A549 (cell line): ENCODE data around the gene ERBB3. TPM values are rescaled to one million over a fixed set of nuclear protein-coding genes. Genes with fewer than 3 reads are reported as not detected.

Source experiments
- ATAC-seq, 2 experiments: fragments of 200-7000 bp in 1 of 2; fragments of >200 bp in 1 of 2; cut with Nextera tagmentation in 1 of 2; cut with Tn5 transposase in 1 of 2; 3 replicates each; pipeline versions ENCODE4 v1.8.0 to v1.9.1; 2018 to 2020; ENCODE audit warnings: mild to moderate bottlenecking in 1 of 2, moderate library complexity in 1 of 2
- CTCF ChIA-PET: fragments of 300-600 bp; sonication (Branson Sonifier 250); formaldehyde crosslinking; extraction: SDS; loops from one replicate; lab custom pipeline; 2021; ENCODE audit warnings: antibody characterized with exemption, inconsistent platforms; lab: Yijun Ruan, JAX
- POLR2A ChIA-PET: fragments of 350-600 bp; formaldehyde crosslinking; extraction: SDS; loops from one replicate; lab custom pipeline; 2021; ENCODE audit warnings: antibody characterized with exemption, inconsistent platforms; lab: Yijun Ruan, JAX
- DNase-seq, 2 experiments: peaks; one replicate each; pipeline versions ENCODE4 v3.0.0 to v3.0.0-alpha.2; 2011 to 2016; ENCODE audit warnings: low read depth in 1 of 2, low spot score in 1 of 2
- FAIRE-seq: peaks from 2 replicates; lab custom pipeline; 2011; peaks lifted over from hg19 to GRCh38; lab: Jason Lieb, UNC
- H3K27ac ChIP-seq, 2 experiments: fragments of >200 bp; sonication (Bioruptor Twin); formaldehyde crosslinking; 3 replicates each; pipeline ENCODE4 v1.5.1; 2016 to 2017
- H3K4me1 ChIP-seq: fragments of >200 bp; sonication (Bioruptor Twin); formaldehyde crosslinking; 3 replicates; pipeline ENCODE4 v1.6.1; 2016
- H3K4me2 ChIP-seq: fragments of >200 bp; sonication (Bioruptor Twin); formaldehyde crosslinking; 3 replicates; pipeline ENCODE4 v1.6.1; 2016
- H3K4me3 ChIP-seq: fragments of >200 bp; sonication (Bioruptor Twin); formaldehyde crosslinking; 3 replicates; pipeline ENCODE4 v1.5.1; 2016
- H3K9me3 ChIP-seq: fragments of >200 bp; sonication (Bioruptor Twin); formaldehyde crosslinking; 3 replicates; pipeline ENCODE4 v1.6.1; 2016
- BHLHE40 ChIP-seq: IDR thresholded peaks from 2 replicates; pipeline ENCODE4 v1.6.1; 2012; ENCODE audit warnings: low read depth, low read length, inconsistent platforms
- CEBPB ChIP-seq, 2 experiments: fragments of >200 bp in 1 of 2; sonication (Bioruptor Twin) in 1 of 2; formaldehyde crosslinking in 1 of 2; IDR thresholded peaks; 2 replicates each; pipeline ENCODE4 v1.6.1; 2012 to 2016
- CHD2 ChIP-seq: fragments of 150-350 bp; IDR thresholded peaks from 2 replicates; pipeline ENCODE4 v1.6.1; 2014; ENCODE audit warnings: low read length; ENCODE audit not compliant: partially characterized antibody
- EHMT2 ChIP-seq: fragments of 200-600 bp; sonication (generic); IDR thresholded peaks from 2 replicates; pipeline ENCODE4 v1.6.1; 2016; ENCODE audit warnings: antibody characterized with exemption, low read depth, mild to moderate bottlenecking, moderate library complexity
- ELK1 ChIP-seq: fragments of 150-350 bp; IDR thresholded peaks from 2 replicates; pipeline ENCODE4 v1.6.1; 2014; ENCODE audit warnings: low read depth, mild to moderate bottlenecking, low read length
- ESRRA ChIP-seq: fragments of 150-350 bp; IDR thresholded peaks from 2 replicates; pipeline ENCODE4 v1.6.1; 2014; ENCODE audit warnings: mild to moderate bottlenecking, low read length, borderline replicate concordance
- FOSB ChIP-seq: fragments of 250-450 bp; sonication (Bioruptor Pico); IDR thresholded peaks from 2 replicates; pipeline ENCODE4 v1.5.0; 2020; ENCODE audit warnings: mild to moderate bottlenecking, moderate library complexity
- FOSL2 ChIP-seq, 2 experiments: fragments of 450-650 bp in 1 of 2; fragments of >200 bp in 1 of 2; sonication (Bioruptor Twin) in 1 of 2; formaldehyde crosslinking; IDR thresholded peaks; 2 replicates each; pipeline versions ENCODE4 v1.5.0 to v1.6.1; 2016 to 2020; ENCODE audit warnings: mild to moderate bottlenecking in 1 of 2, moderate library complexity in 1 of 2
- FOXS1 ChIP-seq: fragments of 250-450 bp; sonication (Bioruptor Pico); IDR thresholded peaks from 2 replicates; pipeline ENCODE4 v1.5.0; 2020; ENCODE audit warnings: mild to moderate bottlenecking, moderate library complexity
- GATA3 ChIP-seq: IDR thresholded peaks from 2 replicates; pipeline ENCODE4 v1.6.1; 2012; ENCODE audit warnings: borderline replicate concordance
- HES2 ChIP-seq: fragments of >200 bp; sonication (Bioruptor Twin); formaldehyde crosslinking; IDR thresholded peaks from 2 replicates; pipeline ENCODE4 v1.6.1; 2016
- JUN ChIP-seq, 2 experiments: fragments of >200 bp; sonication (Bioruptor Twin); formaldehyde crosslinking; IDR thresholded peaks; 2 replicates in 1 of 2; 3 replicates in 1 of 2; pipeline ENCODE4 v1.6.1; 2016 to 2017
- JUNB ChIP-seq: fragments of >200 bp; sonication (Bioruptor Twin); formaldehyde crosslinking; IDR thresholded peaks from 2 replicates; pipeline ENCODE4 v1.6.1; 2016
- KDM1A ChIP-seq: fragments of 200-600 bp; sonication (generic); IDR thresholded peaks from 2 replicates; pipeline ENCODE4 v1.6.1; 2016; ENCODE audit warnings: low read depth, mild to moderate bottlenecking
- KDM5A ChIP-seq: fragments of 200-600 bp; sonication (generic); IDR thresholded peaks from 2 replicates; pipeline ENCODE4 v1.6.1; 2016; ENCODE audit warnings: antibody characterized with exemption, mild to moderate bottlenecking
- MAX ChIP-seq: IDR thresholded peaks from 2 replicates; pipeline ENCODE4 v1.6.1; 2012
- MAZ ChIP-seq: fragments of 150-350 bp; IDR thresholded peaks from 2 replicates; pipeline ENCODE4 v1.6.1; 2014; ENCODE audit warnings: antibody characterized with exemption, low read depth, low read length, borderline replicate concordance
- NFE2L2 ChIP-seq: fragments of 150-350 bp; conservative IDR thresholded peaks from 2 replicates; pipeline ENCODE4 v1.6.1; 2014; ENCODE audit warnings: low read length
- NPAS2 ChIP-seq: fragments of 250-450 bp; sonication (Bioruptor Pico); IDR thresholded peaks from 2 replicates; pipeline ENCODE4 v1.8.0; 2022; ENCODE audit warnings: mild to moderate bottlenecking, moderate library complexity, borderline replicate concordance
- RARB ChIP-seq: fragments of 250-450 bp; sonication (Bioruptor Pico); IDR thresholded peaks from 2 replicates; pipeline ENCODE4 v1.8.0; 2021; ENCODE audit warnings: mild to moderate bottlenecking, moderate library complexity
- RCOR1 ChIP-seq: fragments of 150-350 bp; IDR thresholded peaks from 2 replicates; pipeline ENCODE4 v1.6.1; 2014; ENCODE audit warnings: antibody characterized with exemption, low read length, low read depth
- RNF2 ChIP-seq: fragments of 200-600 bp; sonication (generic); IDR thresholded peaks from 2 replicates; pipeline ENCODE4 v1.6.1; 2016; ENCODE audit warnings: low read depth, mild to moderate bottlenecking, antibody characterized with exemption, moderate library complexity, borderline replicate concordance
- SMC3 ChIP-seq: fragments of >200 bp; sonication (Bioruptor Twin); formaldehyde crosslinking; IDR thresholded peaks from 3 replicates; pipeline ENCODE4 v1.6.1; 2018; ENCODE audit warnings: inconsistent platforms
- SREBF2 ChIP-seq: fragments of 450-650 bp; IDR thresholded peaks from 2 replicates; pipeline ENCODE4 v1.6.1; 2014; ENCODE audit warnings: mild to moderate bottlenecking, moderate library complexity
- TFCP2L1 ChIP-seq: fragments of 250-450 bp; sonication (Bioruptor Pico); IDR thresholded peaks from 2 replicates; pipeline ENCODE4 v1.5.0; 2021; ENCODE audit warnings: mild to moderate bottlenecking
- USF2 ChIP-seq: fragments of 450-650 bp; IDR thresholded peaks from 2 replicates; pipeline ENCODE4 v1.6.1; 2014; ENCODE audit warnings: antibody characterized with exemption
- ZC3H11A ChIP-seq: fragments of 450-650 bp; IDR thresholded peaks from 2 replicates; pipeline ENCODE4 v1.6.1; 2014; ENCODE audit warnings: antibody characterized with exemption, mild to moderate bottlenecking
- ZSCAN20 ChIP-seq: fragments of 250-450 bp; sonication (Bioruptor Pico); IDR thresholded peaks from 2 replicates; pipeline ENCODE4 v1.8.0; 2022; ENCODE audit warnings: mild to moderate bottlenecking, moderate library complexity
- WGBS: methylation state at CpG from one replicate; pipeline ENCODE4 v1.1.6; 2017; ENCODE audit errors: missing lambda C conversion rate; 5-methylcytosine and 5-hydroxymethylcytosine counted together
- polyA plus RNA-seq, 4 experiments: library from polyadenylated mRNA; depleted of rRNA in 3 of 4; stranded (reverse); fragments of >200 nt; fragmentation: RNase III in 1 of 4; extraction: RNeasy Plus Mini Kit Qiagen cat#74134 plus additional on column Dnase treatment in 1 of 4; gene quantifications; 2 replicates in 3 of 4; 3 replicates in 1 of 4; pipeline ENCODE4 v1.2.3, GENCODE V29; 2011 to 2017
- TF ChIP-seq, protein P1 (sequence below): IDR thresholded peaks from 2 replicates; pipeline ENCODE4 v1.6.1; 2012; ENCODE audit warnings: low read depth, borderline replicate concordance
- TF ChIP-seq, protein P2 (sequence below): IDR thresholded peaks from 2 replicates; pipeline ENCODE4 v1.6.1; 2012
- TF ChIP-seq, protein P3 (sequence below): fragments of >200 bp; sonication (Bioruptor Twin); formaldehyde crosslinking; IDR thresholded peaks from 3 replicates; pipeline ENCODE4 v1.6.1; 2016

ERBB3 gene
- polyA plus RNA-seq, 2 of the 4 experiments (the other 2 are of a cell fraction): 2.2 to 17.0 TPM

DNA sequence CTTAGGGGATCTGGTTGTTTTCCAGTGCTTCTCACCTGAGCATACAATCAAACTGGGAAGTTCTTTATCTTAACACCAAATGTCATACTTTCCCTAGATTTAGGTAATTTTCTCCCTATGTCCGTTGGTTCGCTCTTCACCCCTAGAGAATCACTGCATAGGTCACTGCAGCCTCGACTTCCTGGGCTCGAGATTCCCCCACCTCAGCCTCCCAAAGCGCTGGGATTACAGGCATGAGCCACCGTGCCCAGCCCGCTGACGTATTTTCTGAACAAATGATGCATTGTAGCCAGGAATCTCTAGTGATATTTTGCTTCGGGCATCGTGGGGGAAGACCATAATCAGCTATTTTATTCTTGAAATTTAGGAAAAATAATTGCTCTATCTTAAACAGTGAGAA lies 35.4 kb downstream of the ERBB3 start:
- H3K9me3 ChIP-seq: no peaks in the 10 kb centered on the region
- no peak for ATAC-seq
- TF ChIP-seq KDM5A (no peak), FOSB (CRISPR knock-in tag) (no peak), FOXS1 (no peak), SREBF2 (no peak), ZSCAN20 (CRISPR knock-in tag) (no peak), CHD2 (no peak), CEBPB (IDR thresholded peaks at IDR 0.05) (no peak), BHLHE40 (no peak), EHMT2 (no peak), HES2 (no peak)
- TF ChIP-seq, all 56 proteins: peak for 0
- H3K4me3 ChIP-seq: peak overlapping the region; percentile 71
- peak overlapping the region; percentile 90 to 96 for H3K27ac ChIP-seq
- FAIRE-seq: no peak
- peak overlapping the region; percentile 76 for H3K4me2 ChIP-seq
- CTCF ChIA-PET: interaction anchor here (0.7 to 1.4 kb wide), 5 partner anchors 9 to 118 kb away, joined by 3 to 4 read pairs (median 3); partner anchors contain the start of genes PA2G4, SMARCC2 and SUOX
- 19% methylated on average over 10 of the region's 10 CpGs for WGBS
- peak in 1 of 2 experiments; percentile 33 for DNase-seq
- POLR2A ChIA-PET: interaction anchor here (0.8 to 5.5 kb wide), 3 partner anchors 11 to 69 kb away, joined by 3 to 77 read pairs (median 3); partner anchors contain the start of genes ESYT1 and PA2G4
- peaks cover 20% of the 10 kb centered on the region for H3K4me1 ChIP-seq

DNA sequence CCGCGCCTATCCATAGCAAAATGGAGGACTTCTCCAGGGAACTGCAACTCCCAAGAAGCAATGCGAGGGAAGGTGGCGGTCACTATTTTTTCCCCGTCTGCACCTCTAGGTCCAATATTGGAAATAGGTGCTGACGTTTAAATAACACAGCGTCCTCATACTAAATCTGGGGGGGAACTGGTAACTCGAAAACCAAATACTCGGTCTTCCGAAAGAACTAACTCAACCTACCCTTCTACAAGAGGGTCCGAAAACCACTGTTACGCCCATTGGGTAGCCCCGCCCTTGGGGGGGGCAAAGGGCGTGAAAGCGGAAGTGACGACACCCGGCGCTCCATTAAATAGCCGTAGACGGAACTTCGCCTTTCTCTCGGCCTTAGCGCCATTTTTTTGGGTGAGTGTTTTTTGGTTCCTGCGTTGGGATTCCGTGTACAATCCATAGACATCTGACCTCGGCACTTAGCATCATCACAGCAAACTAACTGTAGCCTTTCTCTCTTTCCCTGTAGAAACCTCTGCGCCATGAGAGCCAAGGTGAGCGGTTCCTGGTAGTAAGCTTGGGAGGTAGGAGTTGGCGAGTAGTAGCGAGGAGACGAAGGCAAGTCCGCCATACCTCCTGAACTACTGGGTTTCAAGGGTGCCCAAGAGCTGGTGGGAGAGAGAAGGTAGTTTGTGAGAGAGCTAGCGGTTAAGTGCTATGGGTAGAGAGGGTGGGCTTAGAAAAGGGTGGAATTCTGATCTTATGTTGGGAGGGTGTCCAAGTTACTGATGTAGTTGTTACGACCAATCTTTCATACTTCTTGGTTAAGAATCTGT lies 36.5 kb downstream of the ERBB3 start, which contains the start of gene RPL41:
Gene RPL41, plus strand, starts transcription at position 367 of the 815 bp plus-strand sequence.
- Histone ChIP-seq H3K27ac (peak within 1 kb of the TSS; percentile 90 to 96), H3K4me3 (peak within 1 kb of the TSS; percentile 71), H3K9me3 (no peaks in the 10 kb centered on the region), H3K4me2 (peak within 1 kb of the TSS; percentile 76), H3K4me1 (peaks cover 20% of the 10 kb centered on the region)
- ChIA-PET CTCF (interaction anchor here (1.4 to 4.5 kb wide), 3 partner anchors 11 to 13 kb away, joined by 3 to 34 read pairs (median 21); partner anchors contain the start of genes ESYT1 and PA2G4), POLR2A (interaction anchor here (0.6 to 5.5 kb wide), 10 partner anchors 11 to 400 kb away, joined by 3 to 77 read pairs (median 6); partner anchors contain the start of genes CNPY2, ERBB3, ESYT1 and MYL6)
- WGBS: under 1% methylated on average over 34 of the region's 34 CpGs
- ATAC-seq: peak; percentile 46 to 59
- FAIRE-seq: peak; percentile 36
- peak; percentile 70 to 97 for DNase-seq
- TF ChIP-seq, protein P1, sequence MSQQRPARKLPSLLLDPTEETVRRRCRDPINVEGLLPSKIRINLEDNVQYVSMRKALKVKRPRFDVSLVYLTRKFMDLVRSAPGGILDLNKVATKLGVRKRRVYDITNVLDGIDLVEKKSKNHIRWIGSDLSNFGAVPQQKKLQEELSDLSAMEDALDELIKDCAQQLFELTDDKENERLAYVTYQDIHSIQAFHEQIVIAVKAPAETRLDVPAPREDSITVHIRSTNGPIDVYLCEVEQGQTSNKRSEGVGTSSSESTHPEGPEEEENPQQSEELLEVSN: peak; percentile 71; the same call in 1 of the 2 replicates
- peak; percentile 99 for TF ChIP-seq JUN (IDR thresholded peaks at IDR 0.05)
- no peak for TF ChIP-seq RCOR1
- no peak for TF ChIP-seq JUNB
- no peak for TF ChIP-seq RNF2
- TF ChIP-seq KDM1A: no peak
- TF ChIP-seq TFCP2L1 (CRISPR knock-in tag): peak; percentile 74; the same call in 1 of the 2 replicates
- no peak for TF ChIP-seq NPAS2 (CRISPR knock-in tag)
- TF ChIP-seq FOXS1: no peak
- TF ChIP-seq USF2: no peak
- peak; percentile 98 for TF ChIP-seq MAX
- TF ChIP-seq RARB: peak; percentile 85
- TF ChIP-seq CHD2: no peak
- no peak for TF ChIP-seq ELK1
- TF ChIP-seq SMC3: no peak
- TF ChIP-seq KDM5A: no peak
- no peak; the same call in 1 of the 2 replicates for TF ChIP-seq MAZ
- no peak for TF ChIP-seq FOSL2 (IDR thresholded peaks at IDR 0.05)
- TF ChIP-seq FOSL2 (CRISPR knock-in tag; IDR thresholded peaks at IDR 0.05): no peak
- TF ChIP-seq, protein P2, sequence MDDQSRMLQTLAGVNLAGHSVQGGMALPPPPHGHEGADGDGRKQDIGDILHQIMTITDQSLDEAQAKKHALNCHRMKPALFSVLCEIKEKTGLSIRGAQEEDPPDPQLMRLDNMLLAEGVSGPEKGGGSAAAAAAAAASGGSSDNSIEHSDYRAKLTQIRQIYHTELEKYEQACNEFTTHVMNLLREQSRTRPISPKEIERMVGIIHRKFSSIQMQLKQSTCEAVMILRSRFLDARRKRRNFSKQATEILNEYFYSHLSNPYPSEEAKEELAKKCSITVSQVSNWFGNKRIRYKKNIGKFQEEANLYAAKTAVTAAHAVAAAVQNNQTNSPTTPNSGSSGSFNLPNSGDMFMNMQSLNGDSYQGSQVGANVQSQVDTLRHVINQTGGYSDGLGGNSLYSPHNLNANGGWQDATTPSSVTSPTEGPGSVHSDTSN: peak; percentile 40; the same call in 1 of the 2 replicates
- TF ChIP-seq, protein P3, sequence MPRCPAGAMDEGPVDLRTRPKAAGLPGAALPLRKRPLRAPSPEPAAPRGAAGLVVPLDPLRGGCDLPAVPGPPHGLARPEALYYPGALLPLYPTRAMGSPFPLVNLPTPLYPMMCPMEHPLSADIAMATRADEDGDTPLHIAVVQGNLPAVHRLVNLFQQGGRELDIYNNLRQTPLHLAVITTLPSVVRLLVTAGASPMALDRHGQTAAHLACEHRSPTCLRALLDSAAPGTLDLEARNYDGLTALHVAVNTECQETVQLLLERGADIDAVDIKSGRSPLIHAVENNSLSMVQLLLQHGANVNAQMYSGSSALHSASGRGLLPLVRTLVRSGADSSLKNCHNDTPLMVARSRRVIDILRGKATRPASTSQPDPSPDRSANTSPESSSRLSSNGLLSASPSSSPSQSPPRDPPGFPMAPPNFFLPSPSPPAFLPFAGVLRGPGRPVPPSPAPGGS: peak; percentile 99
- no peak for TF ChIP-seq NFE2L2
- no peak for TF ChIP-seq ZC3H11A
- TF ChIP-seq GATA3: peak; percentile 35
- no peak for TF ChIP-seq ESRRA
- no peak for TF ChIP-seq CEBPB (IDR thresholded peaks at IDR 0.05)
